GM10248 (cell line): ENCODE data around the gene CGB8.
A peak's percentile ranks its signal among the peaks of the same experiment; 100 is the strongest.
"Not testable (repeated sequence)": the region's sequence is repeated elsewhere in the genome, so short reads cannot be mapped to it uniquely, and the experiment has no call there.

Source experiments
- CTCF ChIA-PET: fragments of 300-600 bp; sonication (Branson Sonifier 250); formaldehyde crosslinking; extraction: SDS; loops from one replicate; lab custom pipeline; 2021; ENCODE audit warnings: antibody characterized with exemption; lab: Yijun Ruan, JAX
- POLR2A ChIA-PET: fragments of 350-650 bp; sonication (Branson Sonifier 250); formaldehyde crosslinking; extraction: SDS; loops from one replicate; lab custom pipeline; 2020; ENCODE audit warnings: antibody characterized with exemption; lab: Yijun Ruan, JAX
- DNase-seq: peaks from one replicate; pipeline ENCODE4 v3.0.0; 2012; ENCODE audit errors: extremely low spot score
- TF ChIP-seq, protein P1 (sequence below): IDR thresholded peaks from 2 replicates; pipeline ENCODE4 v1.5.1; 2012; ENCODE audit warnings: mild to moderate bottlenecking, low read depth; ENCODE audit errors: extremely low read depth, missing control alignments, control extremely low read depth

The CGB8 gene

DNA sequence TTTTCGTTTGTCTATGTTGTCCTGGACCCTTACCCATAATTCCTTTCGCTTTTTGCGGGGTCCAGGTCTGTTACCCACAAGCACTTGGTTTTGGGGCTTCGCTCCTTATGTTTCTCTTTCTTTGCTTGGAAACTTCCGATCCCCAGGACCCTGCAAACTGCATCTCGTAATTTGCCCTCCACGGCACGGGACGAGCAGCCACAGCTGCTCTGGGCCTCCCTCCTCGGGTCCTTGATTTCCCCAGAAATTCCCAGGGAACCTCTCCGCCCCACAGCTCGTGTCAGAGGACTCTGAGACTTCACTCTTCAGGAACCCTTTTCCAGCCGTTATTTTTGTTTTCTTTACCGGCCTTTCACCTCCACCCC lies 36.9 kb upstream of the CGB8 start:
- ChIA-PET POLR2A (no interaction called here), CTCF (interaction anchor here (3.9 kb wide), 1 partner anchor 12 kb away, joined by 30 read pairs; no protein-coding TSS in a partner anchor)
- TF ChIP-seq, protein P1, sequence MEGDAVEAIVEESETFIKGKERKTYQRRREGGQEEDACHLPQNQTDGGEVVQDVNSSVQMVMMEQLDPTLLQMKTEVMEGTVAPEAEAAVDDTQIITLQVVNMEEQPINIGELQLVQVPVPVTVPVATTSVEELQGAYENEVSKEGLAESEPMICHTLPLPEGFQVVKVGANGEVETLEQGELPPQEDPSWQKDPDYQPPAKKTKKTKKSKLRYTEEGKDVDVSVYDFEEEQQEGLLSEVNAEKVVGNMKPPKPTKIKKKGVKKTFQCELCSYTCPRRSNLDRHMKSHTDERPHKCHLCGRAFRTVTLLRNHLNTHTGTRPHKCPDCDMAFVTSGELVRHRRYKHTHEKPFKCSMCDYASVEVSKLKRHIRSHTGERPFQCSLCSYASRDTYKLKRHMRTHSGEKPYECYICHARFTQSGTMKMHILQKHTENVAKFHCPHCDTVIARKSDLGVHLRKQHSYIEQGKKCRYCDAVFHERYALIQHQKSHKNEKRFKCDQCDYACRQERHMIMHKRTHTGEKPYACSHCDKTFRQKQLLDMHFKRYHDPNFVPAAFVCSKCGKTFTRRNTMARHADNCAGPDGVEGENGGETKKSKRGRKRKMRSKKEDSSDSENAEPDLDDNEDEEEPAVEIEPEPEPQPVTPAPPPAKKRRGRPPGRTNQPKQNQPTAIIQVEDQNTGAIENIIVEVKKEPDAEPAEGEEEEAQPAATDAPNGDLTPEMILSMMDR = no peak
- no peak for DNase-seq

DNA sequence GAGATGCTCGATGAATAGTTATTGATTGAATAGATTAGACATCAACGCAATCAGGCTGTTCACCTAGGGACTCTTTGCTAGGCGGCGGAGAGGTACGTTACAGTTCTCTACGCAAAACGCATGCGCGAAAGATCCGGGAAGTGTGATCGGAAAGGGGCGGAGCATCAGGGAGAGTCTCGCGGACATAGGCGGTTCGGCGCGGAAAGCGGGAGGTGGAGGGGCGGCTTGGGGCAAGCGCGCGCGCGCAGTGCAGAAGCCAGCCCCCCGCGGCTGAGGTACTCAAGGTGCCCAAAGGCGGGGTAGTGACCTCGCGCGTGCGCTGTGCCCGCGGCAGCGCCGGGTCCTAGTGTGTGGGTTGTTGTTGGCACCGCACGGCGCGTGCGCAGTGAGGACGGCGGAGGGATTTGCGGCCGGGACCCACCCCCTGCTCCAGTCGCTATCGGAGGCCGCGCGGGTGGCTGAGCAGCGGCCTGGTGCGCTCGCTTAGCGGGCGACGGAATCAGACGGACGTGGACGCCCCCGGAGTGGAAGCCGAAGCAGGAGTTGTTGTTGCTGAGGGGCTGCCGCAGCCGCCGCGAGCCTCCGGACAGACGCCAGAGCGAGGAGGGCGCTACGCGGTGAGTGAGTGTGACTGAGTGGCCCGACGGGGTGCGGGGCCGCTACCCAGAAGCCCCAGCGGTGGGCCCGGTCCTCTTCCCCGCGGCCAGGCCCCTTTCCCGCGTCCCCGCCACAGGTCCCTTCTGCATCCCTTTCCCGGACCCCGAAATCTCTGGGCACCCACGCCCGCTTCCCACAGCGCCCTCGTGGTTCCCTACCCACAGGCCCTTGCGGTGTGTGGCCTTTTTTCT lies 36.3 kb upstream of the CGB8 start, which contains the start of gene SNRNP70:
Gene SNRNP70, plus strand, starts transcription at position 432 of the 848 bp plus-strand sequence. CDS start 964 bp downstream, outside the sequence.
- TF ChIP-seq, protein P1 = no peak
- POLR2A ChIA-PET = no interaction called here
- DNase-seq = peak; percentile 99
- CTCF ChIA-PET = interaction anchor here (3.9 kb wide), 1 partner anchor 12 kb away, joined by 30 read pairs; no protein-coding TSS in a partner anchor

DNA sequence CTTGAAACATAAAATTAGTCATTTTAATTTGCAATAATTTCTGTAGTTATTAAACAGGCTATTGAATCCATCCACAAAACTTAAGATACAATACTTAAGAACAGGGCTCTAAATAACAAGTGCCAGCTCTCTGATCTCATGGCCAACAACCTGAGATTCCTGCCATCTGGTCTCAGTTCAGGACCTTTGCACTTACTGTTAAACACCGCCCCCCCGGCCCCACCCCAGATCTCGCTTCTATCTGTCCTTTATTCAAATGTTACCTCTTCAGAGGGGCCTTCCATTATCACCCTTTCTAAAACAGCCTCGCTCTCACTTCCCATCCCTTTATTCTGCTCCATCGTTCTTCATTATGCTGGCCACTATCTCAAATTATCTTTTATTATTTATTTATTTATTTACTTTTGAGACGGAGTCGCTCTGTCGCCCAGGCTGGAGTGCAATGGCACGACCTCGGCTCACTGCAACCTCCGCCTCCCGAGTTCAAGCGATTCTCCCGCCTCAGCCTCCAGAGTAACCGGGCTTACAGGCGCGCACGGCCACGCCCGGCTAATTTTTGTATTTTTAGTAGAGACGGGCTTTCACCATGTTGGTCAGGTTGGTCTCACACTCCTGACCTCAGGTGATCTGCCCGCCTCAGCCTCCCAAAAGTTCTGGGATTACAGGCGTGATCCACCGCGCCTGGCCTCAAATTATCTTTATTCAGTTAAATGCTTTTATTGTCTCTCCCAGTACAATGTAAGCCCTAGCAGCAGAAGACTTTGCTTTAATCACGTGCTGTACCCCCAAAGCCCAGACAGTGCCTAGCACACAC lies 35.5 kb upstream of the CGB8 start:
- TF ChIP-seq, protein P1 = no peak
- CTCF ChIA-PET = no interaction called here
- POLR2A ChIA-PET = no interaction called here
- DNase-seq = no peak

DNA sequence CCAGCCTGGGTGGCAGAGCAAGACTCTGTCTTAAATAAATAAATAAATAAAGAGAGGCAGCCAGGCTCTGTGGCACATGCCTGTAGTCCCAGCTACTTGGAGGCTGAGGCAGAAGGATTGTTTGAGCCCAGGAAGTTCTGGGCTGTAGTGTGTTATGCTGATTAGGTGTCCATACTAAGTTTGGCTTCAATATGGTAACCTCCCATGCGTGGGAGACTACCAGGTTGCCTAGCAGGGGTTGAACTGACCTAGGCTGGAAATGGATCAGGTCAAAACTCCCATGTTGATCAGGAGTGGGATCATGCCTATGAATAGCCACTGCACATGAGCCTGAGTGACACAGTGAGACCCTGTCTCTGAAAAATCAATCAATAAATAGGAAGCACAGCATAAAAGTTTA lies 32.4 kb upstream of the CGB8 start:
- TF ChIP-seq, protein P1 = no peak
- CTCF ChIA-PET = interaction anchor here (1.2 to 2.0 kb wide), 3 partner anchors 17 to 118 kb away, joined by 4 to 10 read pairs (median 7); no protein-coding TSS in a partner anchor
- DNase-seq = no peak
- POLR2A ChIA-PET = no interaction called here

DNA sequence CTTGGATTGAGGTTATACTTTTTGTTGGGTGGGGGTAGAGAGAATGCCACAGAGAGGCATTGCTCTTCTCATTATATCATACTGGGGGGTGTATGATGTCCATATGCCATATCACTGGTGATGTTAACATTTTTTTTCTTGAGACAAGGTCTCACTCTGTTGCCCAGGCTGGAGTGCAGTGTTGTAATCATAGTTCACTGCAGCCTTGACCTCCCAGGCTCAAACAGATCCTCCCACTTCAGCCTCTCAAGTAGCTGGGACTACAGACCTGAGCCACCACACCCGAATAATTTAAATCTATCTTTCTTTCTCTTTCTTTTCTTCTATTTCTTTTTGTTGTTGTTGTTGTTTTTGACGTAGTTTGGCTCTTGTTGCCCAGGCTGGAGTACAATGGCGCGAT lies 31.5 kb upstream of the CGB8 start:
- TF ChIP-seq, protein P1 = no peak
- CTCF ChIA-PET = no interaction called here
- DNase-seq = no peak
- POLR2A ChIA-PET = no interaction called here

DNA sequence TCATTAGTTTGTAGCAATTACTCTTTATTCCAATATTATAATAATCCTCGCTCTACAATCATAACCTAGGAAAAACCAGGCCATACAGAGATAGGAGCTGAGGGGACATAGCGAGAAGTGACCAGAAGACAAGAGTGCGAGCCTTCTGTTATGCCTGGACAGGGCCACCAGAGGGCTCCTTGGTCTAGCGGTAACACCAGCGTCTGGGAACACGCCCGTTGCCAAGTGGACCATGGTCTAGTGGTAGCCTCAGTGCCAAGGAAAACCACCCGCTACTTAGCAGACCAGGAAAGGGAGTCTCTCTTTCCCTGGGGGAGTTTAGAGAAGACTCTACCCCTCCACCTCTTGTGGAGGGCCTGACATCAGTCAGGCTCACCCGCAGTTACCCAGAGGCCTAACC lies 26.0 kb upstream of the CGB8 start:
- DNase-seq, POLR2A ChIA-PET: not testable (repeated sequence)

More for the DNA sequence above, 26.0 kb upstream of the CGB8 start:
- CTCF ChIA-PET = interaction anchor here (0.8 to 3.1 kb wide), 10 partner anchors 9 to 135 kb away, joined by 3 to 11 read pairs (median 3); partner anchors contain the start of gene LIN7B
- TF ChIP-seq, protein P1 = peak; percentile 67
